Colonic mucosa (tissue), 4 donors: ENCODE results near the gene ZNF619. TPM values are rescaled to one million over a fixed set of nuclear protein-coding genes. Genes with fewer than 3 reads are reported as not detected.
A peak's percentile ranks its signal among the peaks of the same experiment; 100 is the strongest.
"Not testable (repeated sequence)": the region's sequence is repeated elsewhere in the genome, so short reads cannot be mapped to it uniquely, and the experiment has no call there.

Experiments
- DNase-seq: peaks from one replicate; pipeline ENCODE4 v3.0.0-alpha.2; 2020
- H3K27ac ChIP-seq: fragments of 200-600 bp; one replicate; pipeline ENCODE4 v1.8.0; 2021
- H3K27me3 ChIP-seq: fragments of 200-600 bp; one replicate; pipeline ENCODE4 v1.8.0; 2021
- H3K36me3 ChIP-seq: fragments of 200-600 bp; one replicate; pipeline ENCODE4 v1.8.0; 2021
- H3K4me1 ChIP-seq: fragments of 200-600 bp; one replicate; pipeline ENCODE4 v1.8.0; 2021; ENCODE audit warnings: mild to moderate bottlenecking
- H3K4me3 ChIP-seq: fragments of 200-600 bp; one replicate; pipeline ENCODE4 v1.8.0; 2021
- H3K9ac ChIP-seq, 2 donors: one replicate each; pipeline ENCODE4 v1.7.0; 2013; ENCODE audit warnings: control low read depth in 2 of 2, low read depth in 2 of 2, low read length in 2 of 2
- H3K9me3 ChIP-seq: fragments of 200-600 bp; one replicate; pipeline ENCODE4 v1.8.0; 2021
- CTCF ChIP-seq: fragments of 200-600 bp; IDR thresholded peaks from one replicate; pipeline ENCODE4 v1.8.0; 2022; ENCODE audit warnings: antibody characterized with exemption, mild to moderate bottlenecking
- intact Hi-C: fragments of 100-400 bp; cut with DNase I; formaldehyde crosslinking; loops from one replicate; pipeline ENCODE4 v1.14.1; 2022
- total RNA-seq, 2 donors: library from RNA; stranded (reverse); fragmentation: NEBNext Ultra II Directional in 1 of 2; extraction: Animal tissue kit (Norgen Biotek cat#: 25700) in 1 of 2; gene quantifications; one replicate each; pipeline ENCODE4 v1.2.1, GENCODE V29; 2021
- donor health status: healthy.
- donor health status: DM: no; HTN: no; CAD: no.
- donor health status: DM: no; HTN: no; CAD: no.

The ZNF619 gene
- total RNA-seq, 2 donors from 2014 or later, result 6.2 to 7.7 TPM

GRCh38 chr3:40453933-40454332, 23.0 kb upstream of the ZNF619 start:
- intact Hi-C loops, result loop anchor here (10.0 kb wide), 1 partner anchor 71 kb away; the partner anchor contains the start of gene ZNF621
- Histone ChIP-seq H3K4me3 (peak overlapping the region; percentile 58), H3K9me3 (no peaks in the 10 kb centered on the region), H3K36me3 (no peaks in the 10 kb centered on the region), H3K27ac (peak overlapping the region; percentile 89), H3K9ac (peak overlapping the region in 1 of 2 donors; percentile 69), H3K27me3 (no peaks in the 10 kb centered on the region), H3K4me1 (peaks cover 8% of the 10 kb centered on the region)
- DNase-seq, result no peak
- TF ChIP-seq CTCF, result no peak

GRCh38 chr3:40455328-40455727, 21.6 kb upstream of the ZNF619 start:
- no peak for TF ChIP-seq CTCF
- Histone ChIP-seq H3K27ac (no peak overlapping the region), H3K36me3 (peaks cover 8% of the 10 kb centered on the region), H3K9ac (no peak overlapping the region), H3K27me3 (no peaks in the 10 kb centered on the region), H3K4me3 (no peak overlapping the region), H3K9me3 (no peaks in the 10 kb centered on the region), H3K4me1 (peaks cover 8% of the 10 kb centered on the region)
- intact Hi-C loops, result loop anchor here (10.0 kb wide), 1 partner anchor 69 kb away; the partner anchor contains the start of gene ZNF621
- no peak for DNase-seq

GRCh38 chr3:40456279-40456939, 20.5 kb upstream of the ZNF619 start:
- no peak for TF ChIP-seq CTCF
- Histone ChIP-seq H3K27ac (peak overlapping the region; percentile 75), H3K4me1 (peaks cover 8% of the 10 kb centered on the region), H3K4me3 (peak overlapping the region; percentile 94), H3K9ac (peak overlapping the region; percentile 62 to 94), H3K27me3 (no peaks in the 10 kb centered on the region), H3K9me3 (no peaks in the 10 kb centered on the region), H3K36me3 (peaks cover 11% of the 10 kb centered on the region)
- no peak for DNase-seq
- intact Hi-C loops, result loop anchor here (10.0 kb wide), 1 partner anchor 68 kb away; the partner anchor contains the start of gene ZNF621

- Histone ChIP-seq H3K36me3 (peaks cover 11% of the 10 kb centered on the region), H3K4me3 (peak within 1 kb of the TSS; percentile 94), H3K9ac (peak within 1 kb of the TSS; percentile 94 to 97), H3K27ac (peak within 1 kb of the TSS; percentile 75), H3K27me3 (no peaks in the 10 kb centered on the region), H3K9me3 (no peaks in the 10 kb centered on the region), H3K4me1 (peaks cover 8% of the 10 kb centered on the region)
- no peak for TF ChIP-seq CTCF
- intact Hi-C loops, result loop anchor here (10.0 kb wide), 1 partner anchor 68 kb away; the partner anchor contains the start of gene ZNF621
- peak; percentile 96 for DNase-seq
These were observed 19.7 kb upstream of the ZNF619 start, which contains the start of gene RPL14 for GRCh38 chr3:40456940-40457823. Gene RPL14 (plus strand): TSS chr3:40457339. CDS start chr3:40457472, 133 bp downstream.

GRCh38 chr3:40458473-40458872, 18.4 kb upstream of the ZNF619 start:
- Histone ChIP-seq H3K9me3 (no peaks in the 10 kb centered on the region), H3K4me1 (peaks cover 8% of the 10 kb centered on the region), H3K4me3 (peak overlapping the region; percentile 94), H3K27me3 (no peaks in the 10 kb centered on the region), H3K36me3 (peaks cover 23% of the 10 kb centered on the region), H3K9ac (peak overlapping the region in 1 of 2 donors; percentile 94), H3K27ac (no peak overlapping the region)
- TF ChIP-seq CTCF, result no peak
- DNase-seq, result no peak
- intact Hi-C loops, result loop anchor here (10.0 kb wide), 1 partner anchor 66 kb away; the partner anchor contains the start of gene ZNF621

- intact Hi-C loops, DNase-seq, H3K9ac ChIP-seq, H3K27me3 ChIP-seq, H3K4me1 ChIP-seq, H3K9me3 ChIP-seq, H3K4me3 ChIP-seq, H3K27ac ChIP-seq: not testable (repeated sequence)
- H3K36me3 ChIP-seq, result peaks cover 25% of the 10 kb centered on the region
These were observed 16.4 kb upstream of the ZNF619 start for GRCh38 chr3:40460481-40460880.
